ENCODE data around the gene CLIC5.

GRCh38 chr6:45969026-45969425, 46.6 kb downstream of the CLIC5 start:
- TF ChIP-seq CTCF (IDR thresholded peaks at IDR 0.05) (no peak), POLR2A (IDR thresholded peaks at IDR 0.05) (no peak)
